22Rv1 (cell line): ENCODE measurements around the gene PRUNE2.

Experiments used
- ZFX ChIP-seq: fragments of 450-650 bp; IDR thresholded peaks from 2 replicates; pipeline ENCODE4 v1.6.1; 2017; ENCODE audit warnings: antibody characterized with exemption, borderline replicate concordance
- TF ChIP-seq, protein P1 (sequence below): fragments of 450-650 bp; IDR thresholded peaks from 2 replicates; pipeline ENCODE4 v1.5.1; 2017; ENCODE audit warnings: mild to moderate bottlenecking

DNA sequence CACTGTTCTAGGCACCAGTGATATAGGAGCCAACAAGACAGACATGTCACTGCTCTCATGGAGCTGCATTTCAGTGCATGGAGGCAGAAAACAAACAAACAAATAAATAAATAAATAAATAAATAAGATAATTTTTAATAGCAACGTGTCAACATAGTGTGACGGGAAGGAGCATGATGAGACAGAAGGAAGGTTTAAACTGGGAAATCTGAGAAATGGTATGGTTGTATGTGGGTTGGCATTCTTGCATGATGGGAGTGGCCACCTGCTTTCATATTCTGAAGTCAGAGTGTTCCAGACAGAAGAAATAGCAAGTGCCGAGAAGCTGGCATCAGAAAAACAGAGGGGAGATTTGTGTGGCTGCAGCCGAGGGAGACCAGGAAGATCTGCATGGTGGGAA is 141.8 kb downstream of the PRUNE2 start, which contains the start of gene PCA3:
- TF ChIP-seq, protein P1, sequence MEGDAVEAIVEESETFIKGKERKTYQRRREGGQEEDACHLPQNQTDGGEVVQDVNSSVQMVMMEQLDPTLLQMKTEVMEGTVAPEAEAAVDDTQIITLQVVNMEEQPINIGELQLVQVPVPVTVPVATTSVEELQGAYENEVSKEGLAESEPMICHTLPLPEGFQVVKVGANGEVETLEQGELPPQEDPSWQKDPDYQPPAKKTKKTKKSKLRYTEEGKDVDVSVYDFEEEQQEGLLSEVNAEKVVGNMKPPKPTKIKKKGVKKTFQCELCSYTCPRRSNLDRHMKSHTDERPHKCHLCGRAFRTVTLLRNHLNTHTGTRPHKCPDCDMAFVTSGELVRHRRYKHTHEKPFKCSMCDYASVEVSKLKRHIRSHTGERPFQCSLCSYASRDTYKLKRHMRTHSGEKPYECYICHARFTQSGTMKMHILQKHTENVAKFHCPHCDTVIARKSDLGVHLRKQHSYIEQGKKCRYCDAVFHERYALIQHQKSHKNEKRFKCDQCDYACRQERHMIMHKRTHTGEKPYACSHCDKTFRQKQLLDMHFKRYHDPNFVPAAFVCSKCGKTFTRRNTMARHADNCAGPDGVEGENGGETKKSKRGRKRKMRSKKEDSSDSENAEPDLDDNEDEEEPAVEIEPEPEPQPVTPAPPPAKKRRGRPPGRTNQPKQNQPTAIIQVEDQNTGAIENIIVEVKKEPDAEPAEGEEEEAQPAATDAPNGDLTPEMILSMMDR = no peak
- TF ChIP-seq ZFX = no peak
